A172 (cell line): ENCODE results near the gene BEND5. TPM values are rescaled to one million over a fixed set of nuclear protein-coding genes. Genes with fewer than 3 reads are reported as not detected.

ENCODE experiments used
- DNase-seq: peaks from one replicate; pipeline ENCODE4 v3.0.0-alpha.2; 2015; ENCODE audit warnings: low spot score
- total RNA-seq: library from RNA; depleted of rRNA; stranded (reverse); fragments of >200 nt; shearing (Covaris generic); gene quantifications from 2 replicates; pipeline ENCODE4 v1.2.3, GENCODE V29; 2014

The BEND5 gene
- total RNA-seq, 1 experiment from 2014 or later, result not detected

DNA sequence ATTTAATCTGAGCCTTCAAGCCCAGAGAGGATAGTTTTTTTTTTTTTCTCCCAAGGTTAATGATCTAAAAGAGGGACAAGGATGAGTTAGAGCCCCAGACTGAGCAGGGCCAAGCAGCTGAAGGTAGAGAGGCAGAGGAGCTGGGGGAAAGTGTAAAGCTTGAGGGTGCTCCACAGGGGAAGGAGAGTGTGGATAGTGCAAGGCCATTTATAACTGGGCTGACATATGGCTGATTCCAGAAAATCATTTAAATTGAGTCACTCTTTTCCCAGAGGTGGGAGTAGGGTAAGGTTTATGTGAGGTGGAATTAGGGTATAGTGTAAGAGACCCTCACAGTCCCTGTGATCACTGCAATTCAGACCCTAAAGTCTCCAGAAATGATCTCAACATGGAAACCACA, 55.8 kb downstream of the BEND5 start:
- no peak for DNase-seq

DNA sequence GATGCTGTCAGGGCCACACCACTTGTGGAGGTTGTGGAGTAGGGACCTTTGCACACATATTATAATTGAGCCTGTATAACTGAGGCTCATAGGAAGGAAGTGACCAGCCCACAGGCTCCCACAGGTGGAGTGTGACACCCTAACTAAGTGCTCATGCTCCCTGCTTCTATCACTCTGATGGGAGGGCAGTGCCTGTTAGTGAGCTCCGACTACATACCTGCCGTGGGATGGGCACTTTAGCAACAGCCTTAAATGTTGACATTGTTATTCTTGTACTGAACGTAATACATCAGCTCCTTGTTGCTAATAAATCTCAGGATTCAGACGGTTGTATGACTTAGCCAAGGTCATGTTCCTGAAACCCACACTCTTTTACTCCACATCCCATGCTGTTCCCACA, 58.0 kb downstream of the BEND5 start:
- no peak for DNase-seq

DNA sequence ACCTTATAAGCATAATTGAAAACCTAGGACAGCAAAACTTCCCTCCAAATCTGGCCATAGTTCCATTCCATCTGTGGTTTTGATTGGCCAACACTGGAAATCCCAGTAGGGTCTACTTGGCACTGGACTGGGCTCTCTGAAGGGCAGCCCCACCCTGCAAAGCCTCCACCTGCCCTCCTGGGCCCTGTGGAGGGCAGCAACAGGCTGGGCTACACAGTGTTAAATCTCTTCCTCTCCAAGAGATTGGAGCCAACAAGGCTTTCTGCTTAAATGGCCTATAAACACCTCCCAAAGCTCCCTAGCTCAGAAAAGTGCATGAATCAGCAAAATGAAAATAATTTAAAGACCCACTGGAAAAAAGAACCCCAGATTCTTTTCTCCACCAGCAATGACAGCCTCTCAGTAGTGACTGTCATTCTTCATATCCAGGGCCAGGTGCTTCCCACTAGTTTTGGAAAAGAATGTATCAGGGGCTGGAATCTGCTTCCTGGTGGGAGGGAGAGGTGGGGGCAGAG, 58.5 kb downstream of the BEND5 start:
- DNase-seq, result no peak

GRCh38 chr1:48717082-48717481, 59.6 kb downstream of the BEND5 start:
- no peak for DNase-seq

DNA sequence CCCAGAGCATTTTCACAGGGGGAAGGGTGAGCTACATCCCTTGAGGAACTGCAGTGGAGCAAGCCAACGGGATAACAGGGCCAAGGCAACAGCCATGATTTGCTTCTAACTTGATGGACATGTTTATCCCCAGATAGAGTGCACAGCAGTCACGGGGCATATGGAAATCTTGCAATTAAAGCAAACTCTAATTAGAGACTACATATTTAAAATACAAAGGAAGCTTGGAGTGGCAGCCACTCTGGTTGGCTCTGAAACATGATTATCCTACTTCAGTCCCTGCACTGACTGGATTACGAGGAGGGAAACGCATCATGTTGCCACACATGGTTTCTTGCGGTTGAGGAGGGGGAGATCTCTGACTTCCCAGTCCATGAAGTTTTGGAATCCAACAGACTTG, 60.8 kb downstream of the BEND5 start:
- no peak for DNase-seq

DNA sequence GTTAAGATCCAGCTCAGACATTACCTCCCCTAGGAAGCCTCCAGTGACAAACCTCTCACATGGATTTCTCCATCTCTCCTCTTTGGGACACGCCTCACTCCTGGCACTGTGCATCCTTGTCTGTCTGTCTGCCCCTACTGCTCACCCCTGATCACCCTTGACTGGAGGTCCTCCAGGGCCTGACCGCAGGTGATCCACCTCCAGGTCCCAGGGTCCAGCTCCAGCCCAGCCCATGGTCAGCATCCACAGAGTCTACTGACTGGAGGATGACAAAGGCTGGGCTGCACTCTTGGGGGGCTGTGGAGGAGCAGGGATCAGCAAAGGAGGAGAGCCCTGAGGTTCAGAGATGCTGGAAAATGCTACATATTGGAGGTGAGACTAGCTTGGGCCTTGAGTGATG, 65.8 kb downstream of the BEND5 start:
- DNase-seq, result no peak

- DNase-seq, result no peak
Measured at GRCh38 chr1:48710318-48710717, 66.4 kb downstream of the BEND5 start.

GRCh38 chr1:48704736-48705135, 72.0 kb downstream of the BEND5 start:
- DNase-seq, result no peak

DNA sequence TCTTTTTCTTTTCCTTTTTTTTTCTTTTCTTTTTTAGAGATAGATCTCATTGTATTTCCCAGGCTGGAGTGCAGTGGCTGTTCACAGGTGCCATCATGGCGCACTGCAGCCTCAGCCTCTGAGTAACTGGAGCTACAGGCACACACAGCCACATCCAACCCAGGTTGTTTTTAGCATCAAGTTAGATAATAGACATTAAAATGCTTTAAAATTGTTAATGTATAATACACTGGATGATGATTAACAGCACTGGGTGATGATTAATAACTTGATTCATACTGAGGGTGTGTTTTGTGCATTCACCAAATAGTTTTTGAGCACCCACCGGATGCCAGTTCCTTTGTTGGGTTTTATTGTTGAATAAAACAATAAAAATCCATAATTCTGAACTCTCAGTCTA, 75.2 kb downstream of the BEND5 start:
- no peak for DNase-seq

GRCh38 chr1:48697066-48697707, 79.5 kb downstream of the BEND5 start:
- DNase-seq, result peak; percentile 50

DNA sequence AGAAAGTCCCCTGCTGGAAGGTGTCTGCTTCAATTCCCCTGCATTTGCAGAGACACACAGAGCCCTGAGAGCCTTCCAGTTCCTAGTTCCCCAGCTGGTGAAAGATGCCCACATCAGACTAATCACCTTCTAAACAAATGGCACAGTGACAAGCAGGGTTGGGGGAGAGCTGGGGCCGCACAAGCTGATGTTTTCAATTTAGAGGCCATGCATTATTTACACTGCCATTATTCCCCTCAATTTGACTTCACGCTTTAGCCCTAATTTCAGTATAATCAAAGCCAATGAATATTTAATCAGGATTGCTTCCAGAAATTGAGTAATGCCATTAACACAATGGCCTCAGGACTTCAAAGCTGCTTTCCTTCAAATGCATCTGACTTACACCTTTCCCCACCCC, 81.5 kb downstream of the BEND5 start:
- DNase-seq, result no peak

DNA sequence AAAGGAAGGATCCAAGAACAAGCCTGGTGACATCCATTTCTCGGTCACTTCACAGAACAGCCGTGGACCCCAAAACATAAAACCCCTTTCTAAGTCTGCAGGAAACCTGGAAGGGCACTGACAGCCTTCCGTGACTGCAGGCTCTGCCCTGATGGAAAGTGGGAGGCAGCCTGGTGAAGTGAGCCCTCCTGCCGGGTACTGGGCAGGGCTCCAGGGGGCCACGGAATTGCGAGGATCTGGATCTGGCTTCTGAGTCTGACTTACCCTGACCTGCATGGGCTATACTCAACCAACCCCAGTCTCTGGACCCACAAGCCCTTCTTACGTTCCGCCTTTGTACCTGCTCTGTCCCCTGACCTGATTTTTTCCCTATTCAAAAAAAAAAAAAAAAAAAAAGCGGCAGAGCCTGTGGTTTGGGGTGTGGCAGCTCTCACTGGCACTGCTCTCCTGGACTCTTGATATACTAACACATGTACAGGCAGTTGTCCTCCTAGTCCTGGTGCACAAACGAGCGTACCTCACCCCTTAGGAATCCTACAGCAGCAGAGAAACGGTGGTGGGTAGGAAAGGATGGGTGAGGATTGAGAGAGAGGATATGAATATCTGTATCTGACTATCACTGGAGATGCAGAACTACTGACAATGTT, 82.9 kb downstream of the BEND5 start:
- peak; percentile 18 for DNase-seq

DNA sequence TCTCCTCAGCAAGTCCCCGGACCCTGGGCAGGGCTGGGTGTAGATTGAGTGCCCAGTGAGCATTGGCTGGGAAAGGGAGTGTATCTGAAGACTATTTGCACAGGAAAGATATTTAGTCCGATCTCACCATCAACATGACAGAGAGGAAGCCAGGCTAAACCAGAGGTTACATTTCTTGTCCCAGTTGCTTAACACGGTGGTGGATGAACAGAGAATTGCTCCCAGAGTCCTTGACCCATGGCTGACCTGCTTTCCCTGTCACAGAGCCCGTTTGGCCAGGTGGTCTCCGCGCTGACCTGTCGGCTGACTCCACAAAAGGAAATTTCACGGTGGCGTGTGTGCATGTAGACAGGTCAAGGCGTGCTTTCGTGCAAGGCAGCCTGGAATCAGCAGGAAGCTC, 83.5 kb downstream of the BEND5 start:
- no peak for DNase-seq

- DNase-seq, result no peak
Measured at GRCh38 chr1:48692235-48692634, 84.5 kb downstream of the BEND5 start.

DNA sequence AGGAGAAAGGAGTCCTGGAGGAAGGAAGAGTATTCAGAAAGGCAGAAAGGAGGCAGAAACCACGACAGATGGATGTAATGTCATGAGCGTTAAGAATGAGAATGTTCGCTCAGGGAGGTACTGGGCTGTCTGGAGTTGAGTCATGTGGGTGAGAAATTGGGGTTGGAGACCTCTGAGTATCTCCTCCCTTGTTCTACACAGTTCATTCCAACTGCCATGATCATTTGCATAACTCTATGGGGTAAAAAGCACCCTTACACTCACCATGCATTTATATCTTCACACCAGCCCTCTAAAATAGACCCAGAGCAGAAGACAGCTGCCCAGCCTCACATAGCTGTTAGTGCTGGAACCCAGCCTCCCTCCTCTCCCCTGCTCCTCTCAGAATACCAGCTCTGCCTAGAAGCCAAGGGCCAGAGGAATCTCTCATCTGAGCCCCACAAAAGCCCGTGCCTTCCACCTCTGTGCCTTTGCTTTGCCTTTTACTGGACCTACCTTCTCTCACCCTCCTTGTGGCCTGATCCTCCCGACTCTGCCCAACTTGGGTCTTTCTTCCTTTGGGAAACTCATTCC, 85.2 kb downstream of the BEND5 start:
- no peak for DNase-seq

GRCh38 chr1:48688102-48688760, 88.5 kb downstream of the BEND5 start:
- DNase-seq, result no peak

DNA sequence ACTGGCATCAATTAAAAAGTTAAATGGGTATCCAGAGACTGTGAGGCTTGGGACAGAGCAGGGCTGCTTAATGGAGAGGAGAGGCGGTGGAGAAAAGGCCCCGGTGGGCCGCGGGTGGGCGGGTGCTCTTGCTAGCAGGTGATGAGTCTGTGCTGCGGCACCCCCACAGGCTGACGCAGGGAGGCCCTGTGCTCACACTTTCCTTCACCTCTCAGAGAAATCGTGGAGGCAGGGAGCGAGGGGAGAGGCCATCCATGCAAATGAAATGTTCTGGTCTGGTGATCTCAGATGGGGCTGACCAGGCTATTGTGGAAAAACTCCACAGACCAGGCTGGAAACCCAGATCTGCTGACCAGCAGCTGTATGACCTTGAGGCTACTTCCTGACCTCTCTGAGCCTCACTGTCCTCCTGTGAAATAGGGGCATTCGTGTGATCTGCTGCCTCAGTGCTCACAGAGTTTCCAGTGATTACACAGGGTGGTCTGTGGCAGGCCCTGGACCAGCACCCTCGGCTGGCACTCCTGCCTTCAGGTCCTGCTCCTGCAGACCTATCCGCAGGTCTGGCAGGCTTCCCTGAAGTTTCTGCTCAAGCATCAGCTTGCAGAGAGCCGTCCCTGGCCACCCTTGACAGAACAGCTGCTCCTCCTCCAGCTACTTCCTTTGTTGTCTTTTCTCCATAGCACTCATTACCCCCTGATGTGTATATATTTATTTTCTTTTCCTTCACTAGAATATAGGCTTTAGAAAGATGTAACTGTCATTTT, 89.2 kb downstream of the BEND5 start:
- no peak for DNase-seq

DNA sequence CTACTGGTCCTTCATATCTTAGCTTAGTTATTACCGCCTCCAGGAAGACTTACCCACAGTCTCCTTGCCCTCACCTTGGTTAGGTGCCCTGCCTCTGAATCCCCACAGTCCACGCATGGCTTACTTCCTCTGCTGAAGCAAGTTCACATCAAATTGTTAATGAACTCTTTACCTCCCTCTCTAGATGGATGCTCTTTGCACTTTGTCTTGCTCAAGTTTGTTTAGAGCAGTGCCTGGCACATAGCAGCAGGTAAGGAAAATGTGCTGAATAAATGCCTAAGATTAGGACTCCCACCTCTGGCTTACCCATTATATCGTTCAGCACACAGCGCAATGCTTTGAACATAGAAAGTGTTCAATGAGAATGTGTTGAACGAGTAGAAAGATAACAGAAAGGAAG, 90.5 kb downstream of the BEND5 start:
- no peak for DNase-seq

GRCh38 chr1:48684381-48684780, 92.3 kb downstream of the BEND5 start:
- DNase-seq, result no peak

- no peak for DNase-seq
Measured at GRCh38 chr1:48683839-48684238, 92.9 kb downstream of the BEND5 start.

DNA sequence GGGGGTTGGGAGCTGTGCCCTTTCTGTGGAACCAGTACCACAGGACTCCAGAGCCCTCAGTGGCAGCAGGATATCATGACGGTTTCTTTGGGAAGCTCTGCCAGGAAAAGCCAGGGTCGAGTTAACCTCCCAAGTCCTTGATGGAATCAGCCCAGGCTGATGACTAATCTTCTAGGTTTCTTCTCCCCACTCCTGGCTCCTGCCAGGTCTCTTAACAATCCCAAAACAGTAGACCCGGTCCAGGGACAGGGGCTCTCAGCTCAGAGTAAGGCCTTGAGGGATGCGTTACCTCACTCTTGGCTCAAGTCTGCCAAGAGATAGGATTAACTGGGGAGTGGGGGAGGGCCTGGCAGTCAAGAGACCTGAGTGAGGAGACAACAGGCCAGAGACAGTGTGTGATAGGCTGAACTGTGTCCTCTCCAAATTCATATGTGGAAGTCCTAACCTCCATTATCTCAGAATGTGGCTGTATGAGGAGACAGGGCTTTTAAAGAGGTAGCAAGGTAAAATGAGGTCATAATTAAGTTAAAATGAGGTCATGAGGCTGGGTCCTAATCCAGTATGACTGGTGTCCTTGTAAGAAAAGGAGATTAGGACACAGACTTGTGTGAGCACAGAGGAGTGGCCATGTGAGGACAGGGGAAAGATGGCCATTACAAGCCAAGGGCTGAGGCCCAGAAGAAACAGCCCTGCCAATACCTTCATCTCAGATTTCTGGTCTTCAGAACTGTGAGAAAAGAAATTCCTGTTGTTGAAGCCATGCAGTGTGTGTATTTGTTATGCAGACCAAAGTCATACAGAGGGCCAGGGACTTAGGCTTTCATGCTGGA, 95.0 kb downstream of the BEND5 start:
- peak; percentile 16 for DNase-seq
